ENCODE results near the gene ADCY6. TPM values are rescaled to one million over a fixed set of nuclear protein-coding genes. Genes with fewer than 3 reads are reported as not detected.

The ADCY6 gene
- total and polyA plus RNA-seq, 2 donors (not counting 3 experiments of a cell fraction or from before 2014, with no cell fraction given), result 37.0 to 46.2 TPM

DNA sequence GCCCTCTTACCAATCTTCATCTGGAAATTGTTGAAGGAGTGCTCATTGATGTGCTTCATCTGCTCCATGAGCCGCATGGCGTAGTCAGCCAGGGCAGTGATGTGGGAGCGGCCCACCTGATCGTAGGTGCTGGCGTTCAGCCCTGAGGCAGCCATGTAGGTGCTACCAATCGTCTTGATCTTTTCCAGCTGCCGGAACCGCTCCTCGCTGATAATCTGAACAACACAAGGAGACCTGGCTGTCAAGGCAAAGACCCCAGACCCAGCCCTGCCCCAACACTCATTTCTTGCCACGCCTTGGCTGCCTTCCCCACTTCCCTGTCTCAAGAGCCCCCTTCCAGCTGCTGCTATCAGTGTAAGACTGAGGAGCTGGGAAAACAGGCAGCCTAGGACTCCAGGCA is 18.1 kb downstream of the ADCY6 start:
- intact Hi-C loops (cut with micrococcal nuclease) (no loop called here), dilution Hi-C loops (cut with MboI; ENCODE audit: extremely low pct_ligation_motif_present, low sequenced_read_pairs) (no loop called here)
- no peak overlapping the region for H3K27ac ChIP-seq (ENCODE audit: insufficient read depth, low read depth, low read length)
- no peaks in the 10 kb centered on the region for H3K79me2 ChIP-seq (ENCODE audit: control insufficient read depth, insufficient read depth, low read length)
- H2AFZ ChIP-seq (ENCODE audit: low read depth, low read length), result no peak overlapping the region
- no TSS peak for BruUV-seq (replicated peaks)
- no peaks in the 10 kb centered on the region for H3K4me1 ChIP-seq (ENCODE audit: control insufficient read depth, extremely low read depth, insufficient read depth, low read length)
- no peak overlapping the region for H3K9ac ChIP-seq (replicated peaks; ENCODE audit: extremely low read depth, insufficient read depth, low read length)
- H3K9me1 ChIP-seq (replicated peaks; ENCODE audit: control insufficient read depth, extremely low read depth, insufficient read depth, low read length), result no peaks in the 10 kb centered on the region
- no peaks in the 10 kb centered on the region for H4K20me1 ChIP-seq (replicated peaks; ENCODE audit: control insufficient read depth, extremely low read depth, insufficient read depth, low read length)
- DNase-seq (ENCODE audit: low read depth, low spot score) (no peak), FAIRE-seq (no peak)
- ChIA-PET CTCF (interaction anchor here (2.3 kb wide), 1 partner anchor 17 kb away, joined by 7 read pairs; no protein-coding TSS in a partner anchor), POLR2A (interaction anchor here (1.1 kb wide), 1 partner anchor 10 kb away, joined by 3 read pairs; no protein-coding TSS in a partner anchor)
- H3K9me3 ChIP-seq (replicated peaks; ENCODE audit: control insufficient read depth, insufficient read depth, low read length), result no peaks in the 10 kb centered on the region
- H3K27me3 ChIP-seq (ENCODE audit: control insufficient read depth in 2 of 2, insufficient read depth in 2 of 2, low read length in 2 of 2), result no peaks in the 10 kb centered on the region
- no peak overlapping the region for H3K4me2 ChIP-seq (ENCODE audit: insufficient read depth, low read length)
- TF ChIP-seq POLR2A (IDR thresholded peaks at IDR 0.05; ENCODE audit: low read depth, low read length), result no peak
- TF ChIP-seq POLR2AphosphoS5 (IDR thresholded peaks at IDR 0.05; ENCODE audit: insufficient read depth, low read depth, low read length), result no peak
- no peak for TF ChIP-seq GATA2 (IDR thresholded peaks at IDR 0.05; ENCODE audit: insufficient read depth, insufficient read length, low read depth, low read length)
- TF ChIP-seq, protein P1, sequence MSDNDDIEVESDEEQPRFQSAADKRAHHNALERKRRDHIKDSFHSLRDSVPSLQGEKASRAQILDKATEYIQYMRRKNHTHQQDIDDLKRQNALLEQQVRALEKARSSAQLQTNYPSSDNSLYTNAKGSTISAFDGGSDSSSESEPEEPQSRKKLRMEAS (IDR thresholded peaks at IDR 0.05; ENCODE audit: insufficient read depth, insufficient read length), result no peak
- TF ChIP-seq, protein P2, sequence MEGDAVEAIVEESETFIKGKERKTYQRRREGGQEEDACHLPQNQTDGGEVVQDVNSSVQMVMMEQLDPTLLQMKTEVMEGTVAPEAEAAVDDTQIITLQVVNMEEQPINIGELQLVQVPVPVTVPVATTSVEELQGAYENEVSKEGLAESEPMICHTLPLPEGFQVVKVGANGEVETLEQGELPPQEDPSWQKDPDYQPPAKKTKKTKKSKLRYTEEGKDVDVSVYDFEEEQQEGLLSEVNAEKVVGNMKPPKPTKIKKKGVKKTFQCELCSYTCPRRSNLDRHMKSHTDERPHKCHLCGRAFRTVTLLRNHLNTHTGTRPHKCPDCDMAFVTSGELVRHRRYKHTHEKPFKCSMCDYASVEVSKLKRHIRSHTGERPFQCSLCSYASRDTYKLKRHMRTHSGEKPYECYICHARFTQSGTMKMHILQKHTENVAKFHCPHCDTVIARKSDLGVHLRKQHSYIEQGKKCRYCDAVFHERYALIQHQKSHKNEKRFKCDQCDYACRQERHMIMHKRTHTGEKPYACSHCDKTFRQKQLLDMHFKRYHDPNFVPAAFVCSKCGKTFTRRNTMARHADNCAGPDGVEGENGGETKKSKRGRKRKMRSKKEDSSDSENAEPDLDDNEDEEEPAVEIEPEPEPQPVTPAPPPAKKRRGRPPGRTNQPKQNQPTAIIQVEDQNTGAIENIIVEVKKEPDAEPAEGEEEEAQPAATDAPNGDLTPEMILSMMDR (IDR thresholded peaks at IDR 0.05; ENCODE audit: extremely low read depth in 1 of 2, insufficient read depth in 1 of 2, low read depth in 1 of 2, low read length in 2 of 2), result no peak
- TF ChIP-seq FOS (IDR thresholded peaks at IDR 0.05; ENCODE audit: borderline replicate concordance, insufficient read depth, low read length), result no peak
- no peak for TF ChIP-seq JUN (IDR thresholded peaks at IDR 0.05; ENCODE audit: borderline replicate concordance, insufficient read depth, insufficient read length, low read depth)
- TF ChIP-seq MYC (IDR thresholded peaks at IDR 0.05; ENCODE audit: low read depth, low read length), result no peak
- peaks cover 12 to 69% of the 10 kb centered on the region in 2 experiments for H3K36me3 ChIP-seq (ENCODE audit: control insufficient read depth in 2 of 2, extremely low read depth in 1 of 2, insufficient read depth in 2 of 2, low read length in 2 of 2)
- no peak overlapping the region for H3K4me3 ChIP-seq (replicated peaks in 1 of 3; ENCODE audit: insufficient read depth in 1 of 3, low read depth in 1 of 3, low read length in 3 of 3)
